HepG2 (cell line): ENCODE measurements around the gene ETNK1. TPM values are rescaled to one million over a fixed set of nuclear protein-coding genes. Genes with fewer than 3 reads are reported as not detected.

Source experiments
- ATAC-seq: fragments of 200-7000 bp; cut with Tn5 transposase; 3 replicates; pipeline ENCODE4 v1.9.1; 2020; ENCODE audit warnings: mild to moderate bottlenecking, moderate library complexity
- BruUV-seq: library from RNA; stranded (reverse); fragments of 400-500 nt; replicated peaks from 2 replicates; lab custom pipeline; 2021; lab: Mats Ljungman, UMichigan
- CTCF ChIA-PET: fragments of 300-600 bp; formaldehyde crosslinking; extraction: SDS; loops from one replicate; lab custom pipeline; 2021; ENCODE audit warnings: low total read pairs, inconsistent platforms, low intra/inter-chr PET ratio; lab: Yijun Ruan, JAX
- POLR2A ChIA-PET: fragments of 350-600 bp; sonication (Branson Sonifier 250); formaldehyde crosslinking; loops from one replicate; lab custom pipeline; 2020; ENCODE audit warnings: antibody characterized with exemption, inconsistent platforms; lab: Yijun Ruan, JAX
- DNase-seq: peaks from one replicate; pipeline ENCODE4 v3.0.0-alpha.2; 2015; ENCODE audit warnings: low spot score
- FAIRE-seq: peaks from 3 replicates; lab custom pipeline; 2011; peaks lifted over from hg19 to GRCh38; lab: Jason Lieb, UNC
- H2AFZ ChIP-seq: one replicate; pipeline ENCODE4 v1.6.1; 2011; ENCODE audit warnings: low read length, inconsistent platforms
- H3K27ac ChIP-seq: fragments of 300-600 bp; 3 replicates; pipeline ENCODE4 v1.8.0; 2011; ENCODE audit warnings: mixed run types, mild to moderate bottlenecking, mixed read lengths, low read length, inconsistent platforms; ENCODE audit not compliant: insufficient read depth; ENCODE audit errors: extremely low read length
- H3K27me3 ChIP-seq, 2 experiments: fragments of 200-600 bp in 1 of 2; 2 replicates in 1 of 2; 3 replicates in 1 of 2; pipeline versions ENCODE4 v1.6.0 to v1.8.0; 2011; ENCODE audit warnings: low read length in 2 of 2, mild to moderate bottlenecking in 2 of 2, moderate library complexity in 2 of 2, inconsistent platforms in 1 of 2; ENCODE audit not compliant: insufficient read depth in 2 of 2, control insufficient read depth in 1 of 2
- H3K36me3 ChIP-seq, 2 experiments: fragments of 200-600 bp in 1 of 2; replicated peaks in 1 of 2; 2 replicates in 1 of 2; 3 replicates in 1 of 2; pipeline versions ENCODE4 v1.5.1 to v1.8.0; 2011; ENCODE audit warnings: low read length in 2 of 2, inconsistent platforms in 1 of 2; ENCODE audit not compliant: insufficient read depth in 2 of 2, control insufficient read depth in 1 of 2
- H3K4me1 ChIP-seq: 2 replicates; pipeline ENCODE4 v1.5.1; 2012; ENCODE audit warnings: low read length, inconsistent platforms; ENCODE audit not compliant: insufficient read depth
- H3K4me2 ChIP-seq: 2 replicates; pipeline ENCODE4 v1.6.0; 2011; ENCODE audit warnings: low read depth, low read length, inconsistent platforms
- H3K4me3 ChIP-seq, 3 experiments: fragments of 200-600 bp in 1 of 3; sonication (generic), shearing (Covaris generic) in 1 of 3; replicated peaks in 1 of 3; 2 replicates each; pipeline ENCODE4 v1.5.1; 2011 to 2016; ENCODE audit warnings: low read length in 3 of 3, inconsistent platforms in 2 of 3, low read depth in 2 of 3, mild to moderate bottlenecking in 2 of 3, control low read depth in 1 of 3, mixed read lengths in 1 of 3; ENCODE audit not compliant: insufficient read depth in 1 of 3
- H3K79me2 ChIP-seq: one replicate; pipeline ENCODE4 v1.6.1; 2011; ENCODE audit warnings: low read length, inconsistent platforms; ENCODE audit not compliant: insufficient read depth
- H3K9ac ChIP-seq: 2 replicates; pipeline ENCODE4 v1.6.0; 2011; ENCODE audit warnings: mild to moderate bottlenecking, low read depth, low read length, inconsistent platforms; ENCODE audit not compliant: insufficient read depth
- H3K9me3 ChIP-seq: 2 replicates; pipeline ENCODE4 v1.5.1; 2012; ENCODE audit warnings: mild to moderate bottlenecking, low read length
- H4K20me1 ChIP-seq: 2 replicates; pipeline ENCODE4 v1.6.0; 2011; ENCODE audit warnings: inconsistent platforms, mild to moderate bottlenecking, low read length, moderate library complexity; ENCODE audit not compliant: insufficient read depth
- PHF21A ChIP-seq: sonication (generic); formaldehyde crosslinking; IDR thresholded peaks from 2 replicates; pipeline ENCODE4 v1.5.0; 2020; ENCODE audit warnings: mild to moderate bottlenecking, missing genetic modification reagents
- RBM39 ChIP-seq: fragments of 200-400 bp; formaldehyde crosslinking; IDR thresholded peaks from one replicate; pipeline ENCODE4 v1.6.1; 2018; ENCODE audit warnings: antibody characterized with exemption, mild to moderate bottlenecking, low read depth, low read length; ENCODE audit not compliant: poor library complexity, severe bottlenecking
- RFXANK ChIP-seq: IDR thresholded peaks from 2 replicates; pipeline ENCODE4 v1.6.1; 2016
- ZNF724P ChIP-seq: sonication (generic); formaldehyde crosslinking; IDR thresholded peaks from 2 replicates; pipeline ENCODE4 v1.8.0; 2022; ENCODE audit warnings: missing genetic modification reagents, borderline replicate concordance
- WGBS: methylation state at CpG from one replicate; pipeline ENCODE4 v1.1.6; 2017; ENCODE audit warnings: low lambda C conversion rate; 5-methylcytosine and 5-hydroxymethylcytosine counted together
- in situ Hi-C: cut with HindIII; loops from 2 replicates; pipeline ENCODE4 v1.10.0; 2017; ENCODE audit warnings: low pct_unique_long_range_greater_than_20kb; ENCODE audit not compliant: extremely low pct_ligation_motif_present
- intact Hi-C: fragments of 100-400 bp; cut with micrococcal nuclease; formaldehyde crosslinking; loops from one replicate; pipeline ENCODE4 v1.10.0; 2022; ENCODE audit not compliant: unreplicated experiment
- polyA plus RNA-seq, 8 experiments: library from polyadenylated mRNA; depleted of rRNA in 3 of 8; stranded (reverse) in 7 of 8; unstranded in 1 of 8; fragments of >200 nt; fragmentation: Illumina TruSeq in 4 of 8; extraction: Trizol in 4 of 8; gene quantifications; 2 replicates each; pipeline versions ENCODE4 v1.2.1 to v1.2.3, GENCODE V29; 2011 to 2016; ENCODE audit warnings: low read depth in 4 of 8, missing spikeins in 1 of 8, mixed read lengths in 1 of 8; ENCODE audit not compliant: insufficient read depth in 1 of 8
- total RNA-seq, 5 experiments: library from RNA; depleted of rRNA; stranded (reverse); fragments of >200 nt; fragmentation: Illumina TruSeq; extraction: Trizol; gene quantifications; 2 replicates each; pipeline ENCODE4 v1.2.3, GENCODE V29; 2016; ENCODE audit warnings: low read depth in 1 of 5

The ETNK1 gene
- total and polyA plus RNA-seq, 2 of the 13 experiments (the other 11 are each of a cell fraction or from before 2014, with no cell fraction given): 14.4 to 55.7 TPM

DNA sequence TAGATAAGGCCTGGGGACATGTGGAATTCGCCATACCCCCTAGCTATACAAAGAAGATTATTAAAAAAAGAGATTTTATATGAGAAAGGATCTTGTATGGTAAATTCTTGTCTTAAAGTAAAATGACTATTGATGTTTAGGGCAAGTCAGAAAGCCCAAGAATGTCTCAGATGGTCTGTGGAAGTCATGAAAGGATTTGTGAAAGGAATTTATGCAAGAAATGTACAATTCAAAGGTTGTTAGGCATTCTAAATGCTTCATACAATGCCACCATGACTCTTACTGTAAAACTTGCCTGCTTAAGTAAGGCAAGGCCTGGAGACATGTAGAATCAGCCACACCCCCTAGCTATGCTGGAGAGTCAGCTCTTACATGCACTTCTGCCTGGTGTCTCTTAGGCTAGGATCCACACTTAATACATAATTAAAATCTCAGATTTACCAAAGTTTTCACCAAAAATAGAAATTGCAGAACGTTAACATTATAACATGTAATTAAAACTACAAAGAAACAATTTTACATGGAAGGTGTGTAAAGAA lies 8.9 kb upstream of the ETNK1 start:
- TF ChIP-seq RBM39 (no peak), PHF21A (no peak), ZNF724P (CRISPR knock-in tag) (0 out of 2 replicates have a peak, but pooled peaks have one; percentile 46)
- H2AFZ ChIP-seq: no peak overlapping the region
- H3K4me3 ChIP-seq: no peak overlapping the region
- H3K27ac ChIP-seq: no peak overlapping the region
- POLR2A ChIA-PET: interaction anchor here (1.3 kb wide), 1 partner anchor 9 kb away, joined by 4 read pairs; the partner anchor contains the start of gene ETNK1
- FAIRE-seq (no peak), ATAC-seq (no peak), DNase-seq (no peak)
- no peaks in the 10 kb centered on the region; a peak in 1 of 5 replicates for H3K27me3 ChIP-seq
- BruUV-seq: no TSS peak
- WGBS: 4% methylated on average over 2 of the region's 2 CpGs
- H4K20me1 ChIP-seq: no peaks in the 10 kb centered on the region
- intact Hi-C loops: no loop called here
- in situ Hi-C loops: no loop called here
- H3K79me2 ChIP-seq: no peaks in the 10 kb centered on the region
- H3K4me1 ChIP-seq: no peaks in the 10 kb centered on the region
- no peak overlapping the region for H3K4me2 ChIP-seq
- no peaks in the 10 kb centered on the region for H3K36me3 ChIP-seq
- H3K9ac ChIP-seq: no peak overlapping the region
- peaks cover 22% of the 10 kb centered on the region for H3K9me3 ChIP-seq
- CTCF ChIA-PET: no interaction called here

GRCh38 chr12:22617630-22618029 lies 7.3 kb upstream of the ETNK1 start:
- FAIRE-seq: no peak
- Histone ChIP-seq H3K4me3 (no peak overlapping the region), H4K20me1 (no peaks in the 10 kb centered on the region), H3K79me2 (no peaks in the 10 kb centered on the region), H3K36me3 (no peaks in the 10 kb centered on the region), H3K9ac (no peak overlapping the region), H3K27me3 (no peaks in the 10 kb centered on the region; a peak in 1 of 5 replicates), H2AFZ (no peak overlapping the region), H3K27ac (no peak overlapping the region)
- in situ Hi-C loops: no loop called here
- CTCF ChIA-PET: no interaction called here
- intact Hi-C loops: no loop called here
- POLR2A ChIA-PET: no interaction called here
- no peak for TF ChIP-seq RFXANK (CRISPR knock-in tag)
- TF ChIP-seq, all 625 proteins: peak for 0
- WGBS: 19% methylated on average over 2 of the region's 2 CpGs
- ATAC-seq: no peak
- no peak for DNase-seq
- no peak overlapping the region for H3K4me2 ChIP-seq
- no TSS peak for BruUV-seq
- no peaks in the 10 kb centered on the region for H3K4me1 ChIP-seq
- H3K9me3 ChIP-seq: peaks cover 22% of the 10 kb centered on the region
